ENCODE measurements around the gene TFB2M. TPM values are rescaled to one million over a fixed set of nuclear protein-coding genes. Genes with fewer than 3 reads are reported as not detected.
A peak's percentile ranks its signal among the peaks of the same experiment; 100 is the strongest.
"Not testable (repeated sequence)": the region's sequence is repeated elsewhere in the genome, so short reads cannot be mapped to it uniquely, and the experiment has no call there.

TFB2M gene
- total and polyA plus RNA-seq, 5 experiments from 2014 or later: 12.0 to 20.8 (median 17.8) TPM

DNA sequence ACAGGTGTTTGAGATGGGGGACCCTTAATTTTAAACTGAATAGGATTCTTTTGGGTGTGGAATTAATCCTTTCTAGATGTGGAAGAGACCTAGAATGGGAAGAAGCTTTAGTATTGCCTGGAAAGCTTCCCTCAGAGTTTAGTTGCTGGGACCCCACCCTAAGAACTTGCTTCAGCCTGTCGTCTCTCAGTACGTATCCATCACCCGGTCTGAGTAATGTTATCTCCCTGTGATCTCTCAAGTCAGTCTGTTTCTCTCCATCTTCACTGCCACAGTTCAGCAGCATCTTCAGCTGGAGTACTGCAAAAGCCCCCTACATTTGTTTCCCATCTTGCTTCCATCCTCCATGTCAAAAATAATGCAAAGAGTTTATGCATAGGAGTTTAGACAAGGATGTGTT lies 29.1 kb upstream of the TFB2M start:
- ATAC-seq (no peak), DNase-seq (no peak)
- peaks cover 24 to 76% (median 68%) of the 10 kb centered on the region in 4 donors for H3K4me1 Mint-ChIP-seq
- H3K27me3 Mint-ChIP-seq: no peaks in the 10 kb centered on the region
- peaks cover 0 to 3% (median 2%) of the 10 kb centered on the region in 9 donors for H3K9me3 Mint-ChIP-seq
- POLR2A ChIA-PET: no interaction called here
- peak overlapping the region in 4 of 10 donors; percentile 3 to 57 (median 24) for H3K4me3 Mint-ChIP-seq
- peak overlapping the region in 6 of 10 donors; percentile 11 to 68 (median 59) for H3K27ac Mint-ChIP-seq
- H3K36me3 Mint-ChIP-seq: peaks cover 8 to 74% (median 25%) of the 10 kb centered on the region in 3 donors

DNA sequence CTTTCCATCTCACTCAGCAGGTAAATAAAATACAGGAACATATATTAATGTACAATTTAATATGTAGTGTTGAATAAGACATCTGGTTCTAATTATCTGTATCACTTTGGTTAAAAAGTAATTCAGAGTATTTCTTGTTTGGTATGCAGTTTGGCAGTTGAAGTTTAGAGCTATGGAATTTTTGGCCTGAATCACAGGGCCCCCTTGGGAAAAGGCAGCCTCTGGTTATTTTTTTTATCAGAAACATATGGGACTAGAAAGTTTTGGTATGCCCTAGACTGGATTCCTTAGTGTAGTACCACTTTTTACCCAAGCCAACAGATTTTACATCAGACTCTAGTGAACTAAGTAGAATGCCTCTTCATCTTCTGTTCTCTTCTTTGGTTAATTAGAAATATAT lies 26.6 kb upstream of the TFB2M start:
- H3K36me3 Mint-ChIP-seq: peaks cover 8 to 71% (median 32%) of the 10 kb centered on the region in 3 donors
- peaks cover 0 to 7% (median 2%) of the 10 kb centered on the region in 9 donors for H3K9me3 Mint-ChIP-seq
- H3K27ac Mint-ChIP-seq: peak overlapping the region in 3 of 10 donors; percentile 33 to 43 (median 41)
- H3K4me3 Mint-ChIP-seq: no peak overlapping the region
- ATAC-seq (no peak), DNase-seq (no peak)
- H3K4me1 Mint-ChIP-seq: peaks cover 21 to 63% (median 58%) of the 10 kb centered on the region in 4 donors
- POLR2A ChIA-PET: no interaction called here
- H3K27me3 Mint-ChIP-seq: no peaks in the 10 kb centered on the region

DNA sequence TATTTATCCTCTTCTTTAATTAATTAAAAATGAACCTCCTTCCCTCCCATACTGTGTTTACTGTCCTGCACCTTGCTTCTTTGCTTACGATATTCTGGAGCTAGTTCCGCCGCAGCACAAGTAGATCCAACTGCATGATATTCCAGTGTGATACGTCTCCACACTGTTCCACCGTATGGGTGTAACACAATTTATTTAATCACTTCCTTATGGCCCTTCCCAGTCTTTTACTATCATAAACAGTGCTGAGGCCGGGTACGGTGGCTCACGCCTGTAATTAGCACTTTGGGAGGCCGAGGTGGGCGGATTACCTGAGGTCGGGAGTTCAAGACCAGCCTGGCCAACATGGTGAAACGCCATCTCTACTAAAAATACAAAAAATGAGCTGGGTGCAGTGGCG lies 25.9 kb upstream of the TFB2M start:
- DNase-seq (no peak), ATAC-seq (no peak)
- POLR2A ChIA-PET: no interaction called here
- Mint-ChIP-seq H3K27me3 (no peaks in the 10 kb centered on the region), H3K9me3 (peaks cover 0 to 7% (median 2%) of the 10 kb centered on the region in 9 donors), H3K4me1 (peaks cover 20 to 63% (median 57%) of the 10 kb centered on the region in 4 donors), H3K36me3 (peaks cover 8 to 63% (median 32%) of the 10 kb centered on the region in 3 donors), H3K27ac (peak overlapping the region in 2 of 10 donors; percentile 57 to 58), H3K4me3 (peak overlapping the region in 1 of 10 donors; percentile 19)

DNA sequence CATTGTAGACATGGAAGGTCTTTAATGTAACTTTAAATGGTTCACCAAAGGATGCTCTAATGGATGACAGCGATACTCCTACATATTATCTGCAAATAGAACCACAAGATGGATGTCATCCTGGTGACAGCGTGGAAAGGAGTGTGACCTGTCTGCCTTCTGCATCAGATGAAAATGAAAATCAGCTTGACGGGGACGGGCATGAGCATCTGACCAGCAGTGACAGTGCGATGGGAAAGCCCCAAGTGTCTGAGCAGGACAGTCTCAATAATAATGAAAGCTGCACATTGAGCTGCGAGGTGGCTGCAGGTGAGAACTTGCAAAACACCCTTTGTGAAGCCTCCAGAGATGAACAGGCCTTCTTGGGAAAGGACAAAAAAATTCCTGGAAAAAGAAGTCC lies 25.4 kb upstream of the TFB2M start:
- peaks cover 20 to 59% (median 54%) of the 10 kb centered on the region in 4 donors for H3K4me1 Mint-ChIP-seq
- no peak for ATAC-seq
- H3K27ac Mint-ChIP-seq: peak overlapping the region in 4 of 10 donors; percentile 27 to 64 (median 35)
- H3K36me3 Mint-ChIP-seq: peaks cover 8 to 59% (median 32%) of the 10 kb centered on the region in 3 donors
- POLR2A ChIA-PET: no interaction called here
- DNase-seq: no peak
- H3K27me3 Mint-ChIP-seq: no peaks in the 10 kb centered on the region
- H3K9me3 Mint-ChIP-seq: peaks cover 0 to 7% (median 2%) of the 10 kb centered on the region in 9 donors
- peak overlapping the region in 2 of 10 donors; percentile 19 to 28 for H3K4me3 Mint-ChIP-seq

DNA sequence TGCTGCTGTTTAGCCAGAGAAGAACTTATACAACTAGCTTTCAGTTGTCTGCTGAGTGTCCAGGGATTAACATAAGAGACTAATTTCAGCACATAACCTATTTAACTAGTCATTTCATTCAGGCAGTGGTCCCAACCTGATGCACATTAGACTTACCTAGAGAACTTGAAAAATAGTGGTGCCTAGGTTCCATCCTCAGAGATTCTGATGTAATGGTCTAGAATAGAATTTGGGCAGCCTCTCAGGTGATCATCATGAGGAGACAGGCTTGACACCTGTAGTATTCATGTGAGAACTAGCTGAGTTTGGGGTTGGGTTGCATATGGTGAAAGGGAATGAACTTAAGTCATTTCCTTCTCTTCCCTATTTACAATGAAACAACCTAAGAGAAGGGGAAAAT lies 25.0 kb upstream of the TFB2M start:
- Mint-ChIP-seq H3K4me3 (peak overlapping the region in 3 of 10 donors; percentile 19 to 30 (median 28)), H3K9me3 (peaks cover 0 to 7% (median 2%) of the 10 kb centered on the region in 9 donors), H3K4me1 (peaks cover 22 to 58% (median 53%) of the 10 kb centered on the region in 4 donors), H3K27ac (peak overlapping the region in 4 of 10 donors; percentile 33 to 64 (median 44)), H3K36me3 (peaks cover 8 to 58% (median 32%) of the 10 kb centered on the region in 3 donors), H3K27me3 (no peaks in the 10 kb centered on the region)
- POLR2A ChIA-PET: no interaction called here
- no peak for DNase-seq
- no peak for ATAC-seq

DNA sequence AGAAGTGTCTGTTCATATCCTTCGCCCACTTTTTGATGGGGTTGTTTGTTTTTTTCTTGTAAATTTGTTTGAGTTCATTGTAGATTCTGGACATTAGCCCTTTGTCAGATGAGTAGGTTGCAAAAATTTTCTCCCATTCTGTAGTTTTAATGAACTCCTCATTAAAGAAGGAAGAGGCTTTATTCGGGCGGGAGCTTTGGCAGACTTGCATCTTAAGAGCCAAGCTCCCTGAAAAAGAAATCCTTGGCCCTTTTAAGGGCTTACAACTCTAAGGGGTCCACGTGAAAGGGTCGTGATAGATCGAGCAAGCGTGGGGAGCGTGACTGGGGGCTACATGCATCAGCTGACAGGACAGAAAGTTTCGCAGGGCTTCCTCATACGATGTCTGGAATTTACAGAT lies 23.9 kb upstream of the TFB2M start:
- POLR2A ChIA-PET, ATAC-seq, H3K9me3 Mint-ChIP-seq, H3K27me3 Mint-ChIP-seq, DNase-seq: not testable (repeated sequence)
- peaks cover 21 to 56% (median 54%) of the 10 kb centered on the region in 4 donors for H3K4me1 Mint-ChIP-seq
- peak overlapping the region in 3 of 10 donors; percentile 12 to 31 (median 18) for H3K4me3 Mint-ChIP-seq
- H3K27ac Mint-ChIP-seq: peak overlapping the region in 3 of 10 donors; percentile 26 to 62 (median 46)
- H3K36me3 Mint-ChIP-seq: peaks cover 8 to 56% (median 24%) of the 10 kb centered on the region in 3 donors

DNA sequence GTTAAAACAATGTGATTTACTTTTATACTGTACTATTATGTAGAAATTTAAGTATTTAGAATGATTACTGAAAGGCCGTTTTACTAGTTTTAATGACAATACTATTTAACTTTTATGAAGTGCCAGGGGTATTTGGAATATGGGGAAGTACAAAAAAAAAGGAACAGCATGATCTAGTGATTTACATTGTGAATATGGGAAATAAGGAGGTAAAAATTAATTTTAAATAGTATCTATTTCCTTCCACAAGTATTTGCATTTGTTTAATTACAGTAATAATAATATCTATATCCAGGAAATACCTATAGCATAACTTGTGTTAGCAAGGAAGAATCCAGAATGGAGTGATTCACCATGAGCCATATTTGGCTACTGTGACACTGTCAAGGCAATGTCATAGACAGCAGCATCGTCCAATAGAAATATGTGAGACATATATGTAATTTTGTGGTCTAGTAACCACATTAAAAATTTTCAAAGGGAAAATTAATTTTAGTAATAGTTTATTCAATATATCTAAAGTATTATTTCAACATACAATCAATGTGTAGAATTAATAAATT lies 22.2 kb upstream of the TFB2M start:
- Mint-ChIP-seq H3K4me1 (peaks cover 30 to 65% (median 63%) of the 10 kb centered on the region in 4 donors), H3K27me3 (no peaks in the 10 kb centered on the region), H3K9me3 (peaks cover 0 to 7% (median 2%) of the 10 kb centered on the region in 9 donors), H3K4me3 (no peak overlapping the region), H3K27ac (no peak overlapping the region), H3K36me3 (peaks cover 15 to 59% (median 28%) of the 10 kb centered on the region in 3 donors)
- POLR2A ChIA-PET: no interaction called here
- ATAC-seq (no peak), DNase-seq (no peak)

DNA sequence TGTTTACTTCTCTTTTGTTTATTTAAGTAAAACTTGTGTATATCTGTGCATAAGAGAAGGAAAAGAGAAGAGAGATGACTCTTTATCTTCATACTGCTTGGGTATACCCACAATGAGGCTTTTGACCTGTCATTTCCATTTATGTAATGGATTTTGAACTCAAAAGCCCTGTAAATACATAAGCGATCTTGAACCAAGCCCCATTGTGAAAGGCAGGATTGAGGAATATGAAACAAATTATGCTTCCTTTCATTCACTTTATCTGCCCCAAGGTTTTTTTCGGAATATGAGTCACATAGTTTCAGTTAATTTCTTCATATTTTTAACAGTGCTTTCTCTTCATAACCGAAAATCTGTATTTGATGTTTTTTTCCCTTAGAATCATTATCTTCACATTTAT lies 21.5 kb upstream of the TFB2M start:
- H3K9me3 Mint-ChIP-seq: peaks cover 0 to 7% (median 2%) of the 10 kb centered on the region in 9 donors
- no peak for DNase-seq
- ATAC-seq: no peak
- peak overlapping the region in 2 of 10 donors; percentile 7 to 40 for H3K27ac Mint-ChIP-seq
- POLR2A ChIA-PET: no interaction called here
- no peak overlapping the region for H3K4me3 Mint-ChIP-seq
- H3K27me3 Mint-ChIP-seq: no peaks in the 10 kb centered on the region
- H3K36me3 Mint-ChIP-seq: peaks cover 14 to 60% (median 28%) of the 10 kb centered on the region in 3 donors
- H3K4me1 Mint-ChIP-seq: peaks cover 35 to 70% (median 68%) of the 10 kb centered on the region in 4 donors

DNA sequence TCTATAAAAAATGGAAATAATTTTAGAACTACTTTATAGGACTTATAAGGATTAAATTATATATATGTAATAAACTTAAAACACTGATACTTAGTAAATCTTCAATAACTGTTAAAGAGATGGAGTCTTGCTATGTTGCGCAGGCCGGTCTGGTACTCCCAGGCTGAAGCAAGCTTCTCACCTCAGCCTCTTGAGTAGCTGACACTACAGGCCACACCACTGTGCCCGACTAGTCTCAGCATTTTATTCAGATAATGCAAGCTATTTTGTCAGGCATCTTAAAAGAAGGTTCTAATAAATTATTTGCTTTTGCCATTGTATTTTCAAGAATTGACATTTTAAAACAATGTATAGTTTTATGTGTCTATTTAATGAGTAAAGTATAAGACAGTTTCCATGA lies 21.0 kb upstream of the TFB2M start:
- ATAC-seq: no peak
- peaks cover 37 to 70% (median 68%) of the 10 kb centered on the region in 4 donors for H3K4me1 Mint-ChIP-seq
- POLR2A ChIA-PET: no interaction called here

DNA sequence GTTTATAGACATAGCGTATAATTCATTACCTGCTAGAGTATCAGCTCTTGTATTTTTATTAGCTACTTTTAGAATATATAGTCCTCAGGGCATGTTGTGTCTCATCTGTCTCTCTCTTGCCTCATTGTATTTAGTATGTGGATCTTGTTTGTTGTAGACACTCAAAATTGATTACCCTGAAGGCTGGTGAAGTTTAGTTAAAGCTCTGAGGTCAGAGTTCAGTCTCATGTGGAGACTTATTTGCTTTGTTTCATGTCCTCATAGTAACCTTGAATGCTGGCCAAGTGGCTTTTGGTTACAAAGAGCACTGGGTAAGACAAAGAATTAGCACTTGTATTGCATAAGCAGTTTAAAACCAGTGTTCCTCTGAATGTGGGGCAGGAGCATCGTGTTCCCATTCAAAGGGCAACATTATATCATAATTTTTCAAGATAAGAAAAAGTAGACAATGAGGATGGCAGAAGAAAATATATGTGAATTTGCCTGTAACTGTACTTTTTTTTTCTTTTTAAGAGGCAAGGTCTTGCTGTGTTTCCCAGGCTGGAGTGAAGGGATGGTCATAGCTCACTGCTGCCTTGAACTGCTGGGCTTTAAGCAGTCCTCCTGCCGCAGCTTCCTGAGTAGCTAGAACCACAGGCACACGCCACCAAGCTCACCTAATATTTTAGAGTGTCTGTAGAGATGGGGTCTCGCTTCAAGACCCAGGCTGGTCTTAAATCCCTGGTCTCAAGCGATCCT lies 17.6 kb upstream of the TFB2M start:
- DNase-seq: no peak
- peaks cover 7 to 57% (median 11%) of the 10 kb centered on the region in 3 donors for H3K36me3 Mint-ChIP-seq
- H3K27ac Mint-ChIP-seq: peak overlapping the region in 6 of 10 donors; percentile 17 to 85 (median 36)
- POLR2A ChIA-PET: no interaction called here
- H3K4me3 Mint-ChIP-seq: peak overlapping the region in 2 of 10 donors; percentile 23 to 59
- no peaks in the 10 kb centered on the region for H3K27me3 Mint-ChIP-seq
- H3K9me3 Mint-ChIP-seq: no peaks in the 10 kb centered on the region
- H3K4me1 Mint-ChIP-seq: peaks cover 39 to 84% (median 77%) of the 10 kb centered on the region in 4 donors
- no peak for ATAC-seq

More for the DNA sequence above, 21.0 kb upstream of the TFB2M start:
- DNase-seq: no peak
- H3K36me3 Mint-ChIP-seq: peaks cover 10 to 60% (median 32%) of the 10 kb centered on the region in 3 donors
- no peaks in the 10 kb centered on the region for H3K27me3 Mint-ChIP-seq
- H3K27ac Mint-ChIP-seq: peak overlapping the region in 3 of 10 donors; percentile 7 to 57 (median 40)
- no peak overlapping the region for H3K4me3 Mint-ChIP-seq
- H3K9me3 Mint-ChIP-seq: peaks cover 0 to 7% (median 2%) of the 10 kb centered on the region in 9 donors

DNA sequence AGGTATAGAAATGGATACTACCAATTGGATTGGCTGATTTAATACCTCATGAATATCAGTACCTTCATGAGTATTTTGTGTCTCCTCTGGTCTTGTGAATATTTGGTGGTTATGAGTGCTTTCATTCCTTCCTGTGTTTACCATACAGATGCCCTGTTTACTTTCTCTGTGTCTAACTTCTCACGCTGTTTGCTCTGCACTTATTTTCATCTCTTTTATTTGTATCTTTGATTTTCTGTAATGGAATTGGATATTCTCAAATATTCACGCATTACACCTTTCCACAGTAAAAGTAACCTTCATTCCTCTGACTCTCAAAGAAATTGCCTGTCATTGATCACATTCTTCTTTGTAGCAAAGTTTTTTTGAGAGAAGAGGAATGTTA lies 17.0 kb upstream of the TFB2M start:
- DNase-seq: no peak
- ATAC-seq: no peak
- H3K4me1 Mint-ChIP-seq: peaks cover 41 to 88% (median 81%) of the 10 kb centered on the region in 4 donors
- H3K27me3 Mint-ChIP-seq: no peaks in the 10 kb centered on the region
- H3K27ac Mint-ChIP-seq: peak overlapping the region in 6 of 10 donors; percentile 11 to 63 (median 29)
- H3K4me3 Mint-ChIP-seq: peak overlapping the region in 4 of 10 donors; percentile 7 to 59 (median 20)
- peaks cover 7 to 58% (median 11%) of the 10 kb centered on the region in 3 donors for H3K36me3 Mint-ChIP-seq
- no peaks in the 10 kb centered on the region for H3K9me3 Mint-ChIP-seq
- POLR2A ChIA-PET: no interaction called here

DNA sequence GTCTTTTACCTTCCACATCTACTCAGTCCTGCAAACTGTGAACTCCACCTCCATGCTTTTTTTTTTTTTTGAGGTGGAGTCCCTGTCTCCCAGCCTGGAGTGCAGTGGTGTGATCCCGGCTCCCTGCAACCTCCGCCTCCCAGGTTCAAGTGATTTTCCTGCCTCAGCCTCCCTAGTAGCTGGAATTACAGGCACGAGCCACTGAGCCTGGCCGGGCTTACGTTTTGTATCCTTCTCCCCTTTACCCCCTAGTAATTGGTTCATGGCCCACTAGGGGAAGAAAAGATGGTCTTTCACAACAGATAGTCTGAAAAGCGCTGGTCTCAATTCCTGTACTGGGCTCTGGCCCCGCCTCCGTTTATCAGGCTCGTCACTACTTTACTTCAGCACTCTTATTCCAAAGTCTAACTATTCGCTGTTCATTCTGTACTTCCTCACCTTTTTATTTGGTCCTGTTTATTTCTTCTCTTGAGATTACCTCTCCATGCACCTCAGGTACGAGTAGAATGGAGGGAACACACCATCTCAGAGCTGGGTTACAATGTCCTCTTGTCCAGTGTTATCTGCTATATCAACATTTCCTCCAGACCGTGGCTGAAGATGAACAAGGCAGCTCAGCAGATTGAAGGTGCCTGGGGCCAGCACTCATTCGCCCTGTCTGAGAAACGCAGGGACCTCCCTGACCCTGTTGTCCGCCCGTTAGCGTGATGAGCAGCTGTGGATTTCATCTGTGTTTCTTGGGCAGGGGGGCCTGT lies 16.4 kb upstream of the TFB2M start:
- POLR2A ChIA-PET: interaction anchor here (0.6 kb wide), 1 partner anchor 75 kb away, joined by 3 read pairs; no protein-coding TSS in a partner anchor

More for the DNA sequence above, 16.4 kb upstream of the TFB2M start:
- ATAC-seq: no peak
- Mint-ChIP-seq H3K4me3 (peak overlapping the region in 7 of 10 donors; percentile 7 to 64 (median 34)), H3K27me3 (no peaks in the 10 kb centered on the region), H3K36me3 (peaks cover 7 to 58% (median 11%) of the 10 kb centered on the region in 3 donors), H3K9me3 (no peaks in the 10 kb centered on the region), H3K4me1 (peaks cover 42 to 88% (median 82%) of the 10 kb centered on the region in 4 donors), H3K27ac (peak overlapping the region in 8 of 10 donors; percentile 11 to 56 (median 28))
- no peak for DNase-seq
